Testis (tissue), 2 donors: ENCODE results near the gene MAP2K3.

Experiments
- POLR2A ChIP-seq: fragments of 450-650 bp; IDR thresholded peaks from one replicate; pipeline ENCODE4 v1.6.1; 2017; ENCODE audit warnings: antibody characterized with exemption, mild to moderate bottlenecking, moderate library complexity
- TF ChIP-seq, protein P1 (sequence below), 3 experiments: fragments of 450-650 bp in 2 of 3; fragments of 200-600 bp in 1 of 3; sonication (generic) in 1 of 3; IDR thresholded peaks; one replicate each; pipeline ENCODE4 v1.5.1; 2016 to 2019; ENCODE audit warnings: antibody characterized with exemption in 3 of 3, mild to moderate bottlenecking in 2 of 3, moderate library complexity in 1 of 3

DNA sequence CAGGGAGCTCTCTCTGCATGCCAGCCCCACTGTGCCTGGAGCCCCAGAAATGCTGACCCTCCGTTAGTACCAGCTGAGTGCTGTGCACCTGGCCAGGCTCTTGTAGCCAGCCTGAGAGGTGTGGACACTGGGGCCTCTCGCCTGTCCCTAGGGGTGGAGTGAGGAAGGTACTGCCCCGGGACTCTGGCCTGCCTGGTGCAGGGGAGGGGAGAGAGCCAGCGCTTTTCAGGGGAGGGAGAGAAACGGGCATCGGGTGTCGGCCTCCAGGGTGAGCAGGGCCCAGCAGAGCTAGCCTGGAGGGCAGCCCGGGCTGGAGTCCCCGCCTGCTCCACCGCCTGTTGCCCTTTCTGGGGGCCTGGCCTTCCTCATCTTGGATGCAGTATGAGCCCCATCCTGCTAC lies 13.1 kb downstream of the MAP2K3 start:
- TF ChIP-seq, protein P1, sequence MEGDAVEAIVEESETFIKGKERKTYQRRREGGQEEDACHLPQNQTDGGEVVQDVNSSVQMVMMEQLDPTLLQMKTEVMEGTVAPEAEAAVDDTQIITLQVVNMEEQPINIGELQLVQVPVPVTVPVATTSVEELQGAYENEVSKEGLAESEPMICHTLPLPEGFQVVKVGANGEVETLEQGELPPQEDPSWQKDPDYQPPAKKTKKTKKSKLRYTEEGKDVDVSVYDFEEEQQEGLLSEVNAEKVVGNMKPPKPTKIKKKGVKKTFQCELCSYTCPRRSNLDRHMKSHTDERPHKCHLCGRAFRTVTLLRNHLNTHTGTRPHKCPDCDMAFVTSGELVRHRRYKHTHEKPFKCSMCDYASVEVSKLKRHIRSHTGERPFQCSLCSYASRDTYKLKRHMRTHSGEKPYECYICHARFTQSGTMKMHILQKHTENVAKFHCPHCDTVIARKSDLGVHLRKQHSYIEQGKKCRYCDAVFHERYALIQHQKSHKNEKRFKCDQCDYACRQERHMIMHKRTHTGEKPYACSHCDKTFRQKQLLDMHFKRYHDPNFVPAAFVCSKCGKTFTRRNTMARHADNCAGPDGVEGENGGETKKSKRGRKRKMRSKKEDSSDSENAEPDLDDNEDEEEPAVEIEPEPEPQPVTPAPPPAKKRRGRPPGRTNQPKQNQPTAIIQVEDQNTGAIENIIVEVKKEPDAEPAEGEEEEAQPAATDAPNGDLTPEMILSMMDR (IDR thresholded peaks at IDR 0.05) = no peak
- no peak for TF ChIP-seq POLR2A
